DMS153 treated with DMSO at 0.1 percent for 48 hours (cell line): ENCODE results near the gene TIMP1.

Experiments used
- DNase-seq: peaks from one replicate; lab custom pipeline; 2025; ENCODE audit not compliant: unreplicated experiment; lab: John Stamatoyannopoulos, UW

TIMP1 gene

GRCh38 chrX:47573341-47574075, 8.7 kb upstream of the TIMP1 start:
- no peak for DNase-seq

DNA sequence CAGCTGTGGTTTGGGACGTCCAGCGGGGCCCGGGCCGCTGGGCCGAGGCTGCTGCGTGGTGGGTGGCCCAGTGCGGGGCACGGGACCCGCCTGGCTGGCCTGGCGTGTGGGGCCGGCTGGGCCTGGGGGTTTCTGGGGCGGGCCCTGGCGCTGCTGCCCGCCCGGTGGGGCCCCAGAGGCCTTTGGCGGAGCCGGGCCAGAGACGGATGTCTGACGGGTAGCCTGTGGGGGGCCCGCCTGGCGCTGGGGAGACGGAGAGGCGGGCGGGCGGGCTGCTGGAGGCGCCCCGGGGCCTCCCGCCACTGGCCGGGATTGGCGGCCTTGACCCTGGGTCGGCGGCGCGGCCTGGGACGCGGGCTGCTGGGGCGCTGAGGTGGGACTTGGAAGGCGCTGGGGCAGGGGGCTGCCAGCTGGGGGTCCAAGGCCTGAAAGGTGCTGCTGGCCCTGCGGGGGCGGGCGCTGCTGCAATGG, 8.1 kb upstream of the TIMP1 start:
- no peak for DNase-seq

DNA sequence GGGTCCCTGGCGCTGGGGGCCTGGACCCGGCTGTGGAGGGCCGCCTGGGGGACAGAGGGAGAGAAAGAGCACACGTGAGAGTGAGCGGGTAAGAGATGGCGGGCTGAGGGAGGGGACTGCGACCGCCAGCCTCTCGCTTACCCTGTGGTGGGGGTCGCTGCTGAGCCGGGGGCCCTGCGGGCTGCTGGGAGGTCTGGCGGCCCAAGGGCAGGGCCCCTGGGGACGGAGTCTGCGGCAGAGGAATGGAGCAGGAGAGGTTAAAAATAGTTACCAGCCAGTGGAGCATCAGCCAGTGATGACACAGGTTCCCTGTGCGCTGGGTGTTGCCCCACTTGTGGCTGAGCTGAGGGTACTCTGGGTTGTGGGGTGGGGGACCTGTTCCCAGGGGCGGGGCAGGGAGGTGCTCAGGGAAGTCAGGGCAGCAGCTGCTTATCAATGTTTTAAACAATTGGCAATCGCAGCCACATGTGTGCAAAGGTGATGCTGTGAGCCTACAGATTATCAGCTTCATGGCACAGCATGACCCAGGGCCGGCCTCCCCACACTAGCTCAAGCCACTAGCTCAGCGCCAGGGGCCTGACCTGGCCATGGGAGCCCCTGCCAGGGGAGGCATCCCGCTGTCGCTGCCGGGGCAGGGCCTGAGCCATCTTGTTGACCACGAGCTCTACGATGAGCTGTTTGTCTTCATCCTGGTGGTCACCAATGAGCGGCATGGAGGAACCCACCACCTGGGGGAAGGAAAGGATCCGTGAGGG, 7.5 kb upstream of the TIMP1 start:
- no peak for DNase-seq

- no peak for DNase-seq
These were observed 6.0 kb upstream of the TIMP1 start for GRCh38 chrX:47576021-47576898.

GRCh38 chrX:47577424-47577823, 4.8 kb upstream of the TIMP1 start:
- DNase-seq, result no peak

DNA sequence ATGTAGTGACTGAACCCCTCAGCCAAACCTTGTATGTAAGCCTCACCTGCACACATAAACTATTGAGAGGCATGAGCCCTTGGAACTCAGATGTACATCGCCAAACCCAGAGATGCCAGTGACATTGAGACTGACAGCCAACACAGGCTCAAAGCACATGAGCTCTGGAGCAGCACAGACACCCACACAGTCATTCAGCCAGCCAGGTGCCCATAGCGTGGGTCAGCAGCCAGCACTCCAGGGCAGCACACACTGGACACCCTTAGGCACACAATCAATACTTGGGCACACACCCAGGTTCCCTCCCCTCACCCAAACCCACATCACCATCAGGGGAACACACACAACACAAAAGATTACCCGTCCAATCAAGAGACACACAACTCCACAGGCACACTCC, 4.3 kb upstream of the TIMP1 start:
- no peak for DNase-seq

DNA sequence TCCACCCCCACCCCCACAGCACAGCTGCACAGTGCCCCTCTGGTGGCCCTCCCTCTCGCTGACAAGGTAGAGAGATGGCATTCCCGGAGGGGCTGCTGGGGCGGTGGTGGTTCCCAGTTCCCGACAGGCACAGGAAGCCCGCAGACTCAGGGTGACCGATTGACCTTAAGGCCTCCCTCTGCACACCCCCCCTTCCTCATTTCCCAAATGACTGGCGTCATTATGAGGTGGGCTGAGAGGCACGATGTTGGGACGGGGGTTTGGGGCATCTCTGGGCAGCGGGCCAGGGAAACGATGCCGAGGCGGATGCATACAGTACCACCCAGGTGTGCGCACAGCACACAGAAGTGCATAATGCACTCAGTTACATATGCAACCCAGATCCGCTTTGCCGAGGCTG, 3.5 kb upstream of the TIMP1 start:
- DNase-seq, result no peak

DNA sequence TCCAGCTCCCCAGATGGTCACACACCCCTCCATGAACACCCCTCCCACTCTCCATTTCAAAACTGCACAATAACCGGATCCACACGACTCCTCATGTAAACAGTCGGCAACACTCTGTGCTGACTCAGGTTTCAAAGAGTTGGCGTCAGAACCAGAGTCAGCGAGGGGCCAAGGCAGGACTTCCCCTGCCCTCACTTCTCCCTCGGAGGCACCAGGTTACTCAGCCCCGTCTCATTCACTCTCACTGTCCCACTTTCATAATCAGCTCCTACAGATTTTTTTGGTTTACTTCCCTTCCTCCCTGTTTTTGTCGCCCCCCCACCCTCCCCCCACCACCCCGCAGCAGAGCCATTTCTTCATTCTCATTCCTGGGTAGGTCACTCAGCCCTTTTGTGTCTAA, 2.7 kb upstream of the TIMP1 start:
- no peak for DNase-seq

DNA sequence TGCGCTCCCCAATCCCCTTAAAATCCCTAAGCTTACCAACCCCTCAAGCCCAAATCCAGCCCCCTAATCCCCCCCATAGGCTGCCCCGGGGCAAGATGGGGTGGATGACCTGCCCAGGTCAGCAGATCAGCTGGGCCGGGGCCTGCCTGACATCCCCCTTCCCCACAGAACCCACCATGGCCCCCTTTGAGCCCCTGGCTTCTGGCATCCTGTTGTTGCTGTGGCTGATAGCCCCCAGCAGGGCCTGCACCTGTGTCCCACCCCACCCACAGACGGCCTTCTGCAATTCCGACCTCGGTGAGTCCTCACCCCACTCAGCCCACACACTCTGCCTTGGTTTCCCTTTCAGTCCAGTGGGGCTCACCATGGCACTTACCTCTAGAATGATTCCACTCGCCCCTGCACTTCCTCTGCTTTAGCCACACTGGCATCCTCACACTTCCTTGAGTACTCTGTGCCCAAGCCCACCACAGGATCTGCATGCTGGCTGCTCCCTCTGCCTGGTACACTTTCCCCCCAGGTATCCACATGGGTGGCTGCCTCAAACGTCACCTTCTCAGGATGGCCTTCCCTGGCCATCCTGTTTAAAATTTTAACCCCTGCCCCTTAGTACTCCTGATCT, 1.1 kb downstream of the TIMP1 start:
- DNase-seq, result no peak

- no peak for DNase-seq
These were observed 2.5 kb downstream of the TIMP1 start for GRCh38 chrX:47584714-47585113.

DNA sequence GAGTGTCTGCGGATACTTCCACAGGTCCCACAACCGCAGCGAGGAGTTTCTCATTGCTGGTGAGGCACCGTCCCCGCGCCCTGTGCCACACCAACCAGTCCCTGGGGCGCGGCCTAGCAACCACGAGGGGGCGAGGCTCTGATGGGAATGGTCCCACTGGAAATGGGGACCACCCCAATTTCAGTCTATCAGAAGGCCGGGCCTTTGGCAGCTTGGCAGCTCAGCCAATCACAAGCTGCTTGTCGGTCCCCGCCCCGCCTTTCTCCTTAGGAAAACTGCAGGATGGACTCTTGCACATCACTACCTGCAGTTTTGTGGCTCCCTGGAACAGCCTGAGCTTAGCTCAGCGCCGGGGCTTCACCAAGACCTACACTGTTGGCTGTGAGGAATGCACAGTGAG, 3.0 kb downstream of the TIMP1 start:
- DNase-seq, result no peak

DNA sequence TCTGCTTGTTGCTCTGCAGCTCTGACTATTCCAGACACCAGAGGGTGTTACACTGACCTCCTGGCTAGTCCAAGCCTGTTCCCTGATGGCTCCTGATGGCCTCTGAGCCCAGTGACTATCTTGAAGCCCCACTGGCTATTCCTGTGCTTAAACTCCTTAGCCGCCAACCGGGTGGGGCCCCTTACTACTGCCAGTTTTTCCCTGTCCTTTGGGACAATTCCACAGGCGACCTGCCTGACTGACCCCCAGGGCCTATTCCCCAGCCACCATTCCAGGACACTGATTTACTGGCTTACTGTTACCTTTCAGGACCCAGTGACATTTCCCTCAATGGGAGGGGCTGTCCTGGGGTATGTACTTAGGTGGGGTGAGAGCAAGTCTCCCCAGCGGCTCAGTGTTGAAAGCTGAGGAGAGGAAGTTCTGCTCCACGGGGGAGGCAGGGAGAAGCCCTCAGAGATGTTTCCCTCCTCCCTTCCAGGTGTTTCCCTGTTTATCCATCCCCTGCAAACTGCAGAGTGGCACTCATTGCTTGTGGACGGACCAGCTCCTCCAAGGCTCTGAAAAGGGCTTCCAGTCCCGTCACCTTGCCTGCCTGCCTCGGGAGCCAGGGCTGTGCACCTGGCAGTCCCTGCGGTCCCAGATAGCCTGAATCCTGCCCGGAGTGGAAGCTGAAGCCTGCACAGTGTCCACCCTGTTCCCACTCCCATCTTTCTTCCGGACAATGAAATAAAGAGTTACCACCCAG, 4.0 kb downstream of the TIMP1 start:
- DNase-seq, result no peak

DNA sequence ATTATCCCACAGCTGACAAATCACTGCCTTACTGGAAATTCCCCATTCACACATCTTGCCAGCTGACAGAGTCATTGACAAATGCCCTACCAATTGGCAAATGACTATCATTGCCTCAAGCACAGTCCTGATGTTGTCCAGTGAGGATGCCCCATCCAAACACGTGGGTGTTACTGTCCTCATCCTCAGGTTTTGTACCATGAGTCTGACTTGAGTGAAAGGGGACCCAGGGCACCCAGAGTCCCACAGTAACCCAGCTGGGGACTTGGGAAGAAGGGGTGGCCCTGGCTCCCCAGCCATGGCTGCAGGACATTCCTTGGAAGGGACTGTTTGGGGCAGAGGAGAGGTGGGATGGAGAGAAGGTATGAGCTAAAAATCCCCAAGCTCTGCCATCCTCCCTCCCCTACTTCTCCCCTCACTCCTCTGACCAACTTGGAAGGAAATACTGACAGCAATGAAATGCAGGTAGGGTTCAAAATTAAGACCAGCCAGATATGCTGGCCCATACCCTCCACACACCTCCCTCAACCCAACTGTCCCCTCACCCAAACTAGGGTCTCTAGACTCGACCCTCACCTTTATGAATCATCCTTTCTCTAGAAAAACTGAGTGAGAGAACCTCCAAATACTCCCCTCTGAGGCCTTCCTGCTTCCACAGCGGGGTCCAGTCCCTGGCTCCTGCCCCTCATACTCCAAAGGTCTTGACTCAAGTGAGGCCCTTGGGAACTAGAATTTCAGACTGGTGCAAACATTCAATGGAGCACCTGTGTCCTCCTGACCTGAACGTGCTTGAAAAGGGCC, 5.1 kb downstream of the TIMP1 start:
- DNase-seq, result no peak

DNA sequence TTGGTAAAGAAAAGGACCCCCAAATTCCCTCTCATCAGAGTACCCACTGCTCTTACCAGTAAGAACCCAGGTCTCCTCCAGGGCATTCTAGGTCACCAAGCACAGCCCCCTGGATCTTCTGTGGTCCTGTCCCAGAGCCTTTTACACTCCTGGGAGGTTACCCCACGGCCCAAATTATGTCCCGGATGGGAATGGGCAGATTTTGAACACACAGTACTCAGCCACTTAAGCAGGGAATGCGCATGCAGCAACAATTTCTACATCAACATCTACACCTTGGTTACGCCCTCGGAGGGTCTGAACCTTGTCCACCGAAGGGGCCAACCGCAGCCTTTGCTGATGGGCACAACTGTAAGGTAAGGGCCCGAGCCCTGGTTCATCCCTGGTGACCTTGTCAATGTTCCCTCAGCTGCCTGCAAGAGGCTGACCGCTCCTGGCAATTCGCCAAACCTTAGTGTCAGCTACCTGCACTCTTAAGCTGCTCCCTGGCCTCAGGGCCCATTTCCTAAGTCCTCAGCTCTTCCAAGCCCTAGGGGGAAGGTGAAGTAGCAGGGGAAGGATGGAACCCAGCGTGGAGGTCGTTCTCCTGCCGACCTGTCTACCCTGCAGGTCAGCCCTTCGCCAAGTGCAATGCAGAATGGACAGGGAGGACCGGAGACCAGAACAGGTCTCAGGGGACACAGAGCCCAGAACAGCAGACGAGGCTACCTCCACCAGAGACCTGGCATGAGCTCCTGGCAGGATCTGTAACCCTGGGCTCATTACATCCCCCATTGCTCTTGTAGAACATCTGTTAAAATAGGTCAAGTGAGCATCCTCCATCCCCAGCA, 5.9 kb downstream of the TIMP1 start:
- no peak for DNase-seq

DNA sequence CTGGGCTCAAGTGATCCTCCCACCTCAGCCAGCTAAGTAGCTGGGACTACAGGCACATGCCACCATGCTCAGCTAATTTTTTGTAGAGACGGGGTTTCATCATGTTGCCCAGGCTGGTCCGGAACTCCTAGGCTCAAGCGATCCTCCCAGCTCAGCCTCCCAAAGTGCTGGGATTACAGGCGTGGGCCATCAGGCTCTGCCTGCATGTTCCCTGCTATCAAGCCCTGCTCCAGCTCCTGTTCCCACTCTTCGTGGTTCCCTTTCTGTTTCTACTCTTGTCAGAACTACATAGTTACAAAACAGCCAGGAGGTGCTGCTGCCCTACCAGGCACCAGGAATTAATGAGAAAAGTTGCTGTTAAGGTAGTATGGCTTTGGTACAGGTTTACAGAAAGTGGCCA, 8.7 kb downstream of the TIMP1 start:
- no peak for DNase-seq

GRCh38 chrX:47593522-47593921, 11.3 kb downstream of the TIMP1 start:
- DNase-seq, result no peak

DNA sequence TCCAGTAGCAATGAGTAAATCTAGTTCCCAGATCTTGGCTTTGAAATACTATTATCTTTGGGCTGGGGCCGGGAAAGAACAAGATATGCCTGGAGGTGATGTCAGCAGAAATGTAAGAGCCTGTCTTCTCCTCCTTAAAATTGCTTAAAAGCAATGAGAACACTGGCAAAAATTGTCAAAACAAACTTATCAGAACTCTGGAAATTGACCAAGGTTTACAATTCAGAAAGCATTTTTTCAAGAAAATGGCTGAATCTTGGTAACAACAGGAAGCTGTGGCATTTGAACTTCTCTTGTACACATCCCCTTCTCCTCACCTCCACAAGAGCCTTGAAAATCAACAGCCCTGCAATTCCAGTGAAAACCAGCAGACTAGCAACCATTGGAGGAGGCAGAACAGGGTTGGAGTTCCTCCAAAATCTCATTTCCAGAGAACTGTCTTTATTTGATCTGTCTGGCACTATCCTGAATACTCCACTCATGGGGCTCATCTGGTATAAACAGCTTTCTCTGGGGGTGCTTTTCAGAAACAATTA, 13.5 kb downstream of the TIMP1 start:
- no peak for DNase-seq

- no peak for DNase-seq
These were observed 14.0 kb downstream of the TIMP1 start for GRCh38 chrX:47596256-47596655.

DNA sequence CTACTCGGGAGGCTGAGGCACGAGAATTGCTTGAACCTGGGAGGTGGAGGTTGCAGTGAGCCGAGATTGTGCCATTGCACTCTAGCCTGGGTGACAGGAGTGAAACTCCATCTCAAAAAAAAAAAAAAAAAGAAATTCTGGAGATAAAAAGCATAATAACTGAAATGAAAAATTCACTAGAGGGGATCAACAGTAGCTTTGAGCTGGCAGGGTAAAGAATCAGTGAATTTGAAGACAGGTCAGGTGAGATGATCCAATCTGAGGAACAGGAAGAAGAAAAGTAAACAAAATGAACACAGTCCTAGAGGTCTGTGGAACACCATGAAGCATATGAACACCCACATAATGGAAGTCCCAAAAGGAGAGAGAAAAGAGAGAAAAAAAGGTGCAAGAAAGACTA, 15.0 kb downstream of the TIMP1 start:
- DNase-seq, result no peak
